GM19238 (cell line): Measurements from ENCODE around the gene ATXN1.

Experiments
- DNase-seq: peaks from one replicate; pipeline ENCODE4 v3.0.0; 2011; ENCODE audit warnings: low spot score; ENCODE audit not compliant: insufficient read length

ATXN1 gene

DNA sequence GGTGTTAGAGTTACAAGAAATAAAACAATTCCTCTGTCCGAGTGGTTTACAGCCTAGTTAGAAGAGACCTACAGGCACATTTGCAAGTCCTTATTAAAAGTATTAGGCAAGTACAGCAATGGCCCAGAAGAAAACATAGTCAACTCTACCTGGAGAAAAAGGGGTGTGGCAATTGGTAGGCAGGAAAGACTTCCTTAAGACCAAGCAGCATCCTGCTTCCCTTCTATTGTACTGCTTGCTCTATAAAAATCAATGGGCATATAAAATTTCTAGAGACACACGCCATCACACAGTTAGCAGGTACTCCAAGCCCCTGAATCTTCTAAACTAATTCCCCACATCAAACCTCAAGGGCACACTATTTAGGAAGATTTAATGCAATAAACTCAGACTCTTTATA lies 185.6 kb downstream of the ATXN1 start:
- DNase-seq, result no peak

- no peak for DNase-seq
Observed at GRCh38 chr6:16572943-16573342, 188.3 kb downstream of the ATXN1 start.

DNA sequence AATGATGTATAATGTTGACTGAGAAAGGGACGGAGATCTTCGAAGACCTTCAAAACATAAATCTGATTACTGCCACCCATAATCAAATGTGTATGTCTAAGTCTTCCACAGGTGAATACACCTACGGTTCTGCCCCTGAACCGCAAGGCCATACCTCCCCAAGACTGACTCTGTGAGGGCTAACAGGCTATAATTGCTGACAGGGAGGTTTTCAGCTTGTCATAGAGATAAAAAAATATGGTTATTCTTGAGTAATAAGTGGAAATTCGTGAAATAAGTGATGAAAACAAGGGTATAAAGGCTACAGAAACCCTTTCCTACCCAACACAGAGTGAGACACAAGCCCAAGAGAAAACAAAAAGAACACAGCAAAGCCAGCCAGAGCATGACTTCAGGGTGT lies 188.9 kb downstream of the ATXN1 start:
- no peak for DNase-seq

DNA sequence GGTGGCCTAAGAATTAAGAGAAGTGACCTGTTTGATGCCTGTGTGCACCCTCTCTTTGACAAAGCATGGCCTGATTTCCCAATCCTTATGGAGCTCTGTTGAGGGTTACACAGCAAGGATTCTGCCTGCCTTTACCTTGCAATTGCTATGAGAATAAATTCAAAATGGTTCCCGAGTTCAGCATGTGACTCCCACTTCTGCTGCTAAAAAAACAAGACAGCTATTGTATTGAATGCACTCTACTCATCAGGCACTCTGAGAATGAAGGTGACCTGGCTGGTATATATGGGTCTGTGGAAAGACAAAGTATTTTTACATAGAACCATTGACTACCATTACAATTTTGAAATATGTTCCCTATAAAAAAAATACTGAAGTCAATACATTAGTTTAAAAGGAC lies 190.3 kb downstream of the ATXN1 start:
- DNase-seq, result no peak

- no peak for DNase-seq
Observed at GRCh38 chr6:16570221-16570553, 191.1 kb downstream of the ATXN1 start.

DNA sequence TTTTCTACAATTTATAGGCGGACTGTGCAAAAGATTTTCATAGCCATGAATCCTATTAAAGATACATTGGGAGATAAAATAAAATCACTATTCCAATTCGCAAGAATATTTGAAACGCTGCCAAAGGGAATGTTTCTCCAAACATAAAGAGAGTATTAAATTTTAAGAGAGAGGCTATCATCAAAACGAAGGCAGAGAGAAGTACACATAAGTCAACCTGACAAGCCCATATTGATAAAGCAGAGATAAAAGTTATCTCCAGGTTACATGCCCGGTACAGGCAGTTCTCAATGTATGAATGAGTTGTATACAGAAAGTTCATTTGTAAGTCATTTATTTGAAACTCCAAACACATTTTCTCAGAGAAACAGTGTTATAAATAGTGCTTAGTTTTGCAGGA lies 193.1 kb downstream of the ATXN1 start:
- no peak for DNase-seq

DNA sequence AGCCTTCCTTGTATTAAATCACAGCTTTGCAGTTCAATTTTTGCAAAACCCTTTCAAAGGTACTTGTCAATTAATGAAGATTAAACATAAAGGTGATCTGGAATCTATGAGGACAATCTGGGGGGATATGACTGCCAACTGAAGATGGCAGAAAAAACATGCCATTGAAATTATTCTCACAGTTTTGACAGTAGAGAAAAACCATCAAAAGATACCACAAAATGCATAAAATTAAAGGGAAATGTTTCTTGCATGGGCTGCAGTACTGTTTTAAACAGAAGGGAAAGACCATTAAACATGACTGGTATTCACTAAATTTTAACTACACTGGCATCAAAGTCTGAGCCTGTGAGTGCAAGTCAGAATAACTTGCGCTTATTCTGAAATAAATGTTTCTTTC lies 194.2 kb downstream of the ATXN1 start:
- no peak for DNase-seq

DNA sequence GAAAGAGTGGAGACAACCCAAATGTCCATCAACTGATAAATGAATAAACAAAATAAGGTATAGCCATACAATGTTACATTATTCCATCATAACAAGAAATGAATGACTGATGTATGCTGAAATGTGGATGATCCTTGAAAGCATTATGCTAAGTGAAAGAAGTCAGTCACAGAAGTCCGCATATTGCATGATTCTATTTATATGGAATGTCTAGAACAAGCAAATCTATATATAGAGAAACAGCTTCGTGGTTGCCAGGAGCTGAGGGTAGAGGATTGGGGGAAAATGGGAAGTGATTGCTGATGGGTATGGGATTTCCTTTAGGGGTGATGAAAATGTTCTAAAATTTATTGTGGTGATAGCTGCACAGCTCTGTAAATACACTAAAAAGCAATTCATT lies 196.8 kb downstream of the ATXN1 start:
- DNase-seq, result no peak

GRCh38 chr6:16563628-16564240 lies 197.5 kb downstream of the ATXN1 start:
- no peak for DNase-seq

- no peak for DNase-seq
Observed at GRCh38 chr6:16562498-16562897, 198.8 kb downstream of the ATXN1 start.

DNA sequence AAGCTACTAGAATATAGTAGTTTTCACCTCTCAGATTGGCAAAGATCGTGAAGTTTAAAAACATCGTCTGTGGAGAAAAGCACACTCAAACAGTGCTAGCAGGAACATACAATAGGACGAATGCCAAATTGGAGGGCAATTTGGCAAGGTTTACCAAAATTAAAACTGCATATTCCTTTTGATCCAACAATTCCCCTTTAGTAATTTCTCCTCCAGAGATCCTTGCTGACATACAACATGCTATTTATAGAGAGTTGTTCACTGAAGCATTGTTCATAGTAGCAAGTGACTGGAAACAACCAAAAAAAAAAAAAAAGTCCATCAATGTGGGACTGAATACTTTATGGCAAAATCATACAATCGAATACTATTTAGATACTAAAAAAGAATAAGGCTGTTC lies 202.2 kb downstream of the ATXN1 start:
- DNase-seq, result no peak

GRCh38 chr6:16555550-16555949 lies 205.7 kb downstream of the ATXN1 start:
- no peak for DNase-seq

- no peak for DNase-seq
Observed at GRCh38 chr6:16553531-16553930, 207.7 kb downstream of the ATXN1 start.

DNA sequence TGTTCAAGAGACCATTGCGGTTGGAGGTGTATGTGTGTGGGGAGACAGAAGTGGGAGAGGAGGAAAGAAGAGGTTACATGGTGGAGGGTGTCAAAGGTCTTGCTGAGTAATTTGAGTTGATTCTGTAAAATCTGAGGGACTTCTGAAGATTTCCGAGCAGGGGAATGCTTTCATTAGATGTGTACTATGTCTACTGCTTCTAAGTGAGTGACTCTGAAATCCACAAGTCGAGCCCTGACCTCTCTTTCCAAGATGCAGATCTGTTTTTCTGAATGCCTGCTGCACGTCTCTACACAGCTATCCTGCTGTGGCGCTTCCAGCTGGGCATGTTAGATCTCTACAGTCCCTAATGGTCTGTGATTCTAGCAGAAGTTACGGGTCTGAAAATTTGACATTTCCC lies 209.8 kb downstream of the ATXN1 start:
- no peak for DNase-seq

- no peak for DNase-seq
Observed at GRCh38 chr6:16548121-16548520, 213.1 kb downstream of the ATXN1 start.

GRCh38 chr6:16547587-16547986 lies 213.7 kb downstream of the ATXN1 start:
- no peak for DNase-seq

DNA sequence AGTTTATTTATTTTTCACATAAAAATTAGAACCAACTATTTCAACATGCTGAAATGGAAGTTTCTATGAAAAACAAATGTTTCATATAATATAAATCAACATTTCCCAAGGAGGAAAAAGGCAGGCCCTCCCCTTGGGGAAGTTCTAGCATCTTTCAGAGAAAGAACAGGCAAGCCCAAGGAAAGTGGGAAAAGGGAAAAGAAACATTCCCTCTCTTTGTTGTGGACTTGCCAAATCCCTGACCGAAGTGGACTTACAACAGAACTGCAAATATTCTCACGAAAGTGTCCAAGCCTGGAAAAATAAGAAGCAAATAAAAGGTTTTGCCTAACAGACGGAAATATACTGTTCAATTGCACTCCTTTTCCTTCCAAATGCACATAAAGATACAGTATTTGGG lies 214.4 kb downstream of the ATXN1 start:
- DNase-seq, result no peak

GRCh38 chr6:16545382-16545781 lies 215.9 kb downstream of the ATXN1 start:
- no peak for DNase-seq

- DNase-seq, result no peak
Observed at GRCh38 chr6:16544521-16544920, 216.7 kb downstream of the ATXN1 start.

DNA sequence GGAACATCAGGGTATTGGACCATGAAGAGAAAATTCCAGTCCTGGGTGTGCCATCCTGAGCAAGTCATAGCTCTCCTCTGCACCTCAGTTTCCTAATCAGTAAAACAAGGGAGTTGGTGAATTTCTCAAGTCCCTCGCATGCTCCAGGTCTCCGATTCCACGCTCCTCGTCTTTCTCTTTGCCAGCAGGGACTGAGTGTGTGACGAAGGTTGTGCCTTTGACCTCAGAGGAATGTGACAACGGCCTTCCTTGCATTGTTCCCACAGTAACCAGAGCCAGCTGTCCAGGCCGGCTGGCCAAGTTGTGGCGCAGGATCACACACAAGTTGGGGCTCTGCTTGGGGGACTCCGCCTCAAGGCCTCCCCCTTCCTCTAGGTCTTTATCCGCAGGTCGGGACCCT lies 217.3 kb downstream of the ATXN1 start:
- no peak for DNase-seq

GRCh38 chr6:16543521-16543920 lies 217.7 kb downstream of the ATXN1 start:
- no peak for DNase-seq

DNA sequence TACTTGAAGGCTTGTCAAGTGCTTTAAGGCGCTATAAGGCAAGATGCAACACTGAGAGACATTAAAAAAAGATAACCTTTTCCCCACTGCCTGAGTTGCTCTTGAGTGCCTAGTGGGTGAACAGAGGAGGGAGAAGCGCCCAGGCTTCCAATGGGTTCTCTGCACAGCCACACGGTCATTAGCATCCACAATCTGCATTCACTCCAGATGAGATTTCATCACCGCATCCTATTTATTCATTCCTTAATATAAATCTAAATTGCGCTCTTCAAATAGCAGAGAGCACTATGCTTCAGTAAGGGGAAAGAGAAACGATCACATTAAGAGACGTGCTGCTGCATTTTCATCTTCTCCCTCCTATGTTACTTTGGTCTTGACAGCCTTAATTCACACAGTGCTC lies 219.2 kb downstream of the ATXN1 start:
- DNase-seq, result no peak

GRCh38 chr6:16540804-16541752 lies 220.2 kb downstream of the ATXN1 start:
- no peak for DNase-seq
